A549 (cell line): ENCODE data around the gene NTRK3.

Experiments used
- BHLHE40 ChIP-seq: IDR thresholded peaks from 2 replicates; pipeline ENCODE4 v1.6.1; 2012; ENCODE audit warnings: low read depth, low read length, inconsistent platforms
- EP300 ChIP-seq, 2 experiments: fragments of >200 bp; sonication (Bioruptor Twin); formaldehyde crosslinking; IDR thresholded peaks; 2 replicates in 1 of 2; 3 replicates in 1 of 2; pipeline ENCODE4 v1.6.1; 2016 to 2017
- KDM5A ChIP-seq: fragments of 200-600 bp; sonication (generic); IDR thresholded peaks from 2 replicates; pipeline ENCODE4 v1.6.1; 2016; ENCODE audit warnings: antibody characterized with exemption, mild to moderate bottlenecking
- PHF8 ChIP-seq: fragments of 200-600 bp; sonication (generic); IDR thresholded peaks from 2 replicates; pipeline ENCODE4 v1.6.1; 2016; ENCODE audit warnings: low read depth, mild to moderate bottlenecking, antibody characterized with exemption, moderate library complexity, borderline replicate concordance
- POLR2A ChIP-seq: IDR thresholded peaks from 2 replicates; pipeline ENCODE4 v1.6.1; 2012; ENCODE audit warnings: mild to moderate bottlenecking, low read length
- RAD21 ChIP-seq, 2 experiments: fragments of >200 bp in 1 of 2; sonication (Bioruptor Twin) in 1 of 2; formaldehyde crosslinking in 1 of 2; IDR thresholded peaks in 1 of 2; conservative IDR thresholded peaks in 1 of 2; 2 replicates in 1 of 2; 3 replicates in 1 of 2; pipeline ENCODE4 v1.6.1; 2012 to 2018; ENCODE audit warnings: inconsistent platforms in 1 of 2
- RARB ChIP-seq: fragments of 250-450 bp; sonication (Bioruptor Pico); IDR thresholded peaks from 2 replicates; pipeline ENCODE4 v1.8.0; 2021; ENCODE audit warnings: mild to moderate bottlenecking, moderate library complexity
- SREBF2 ChIP-seq: fragments of 450-650 bp; IDR thresholded peaks from 2 replicates; pipeline ENCODE4 v1.6.1; 2014; ENCODE audit warnings: mild to moderate bottlenecking, moderate library complexity
- TF ChIP-seq, protein P1 (sequence below): fragments of >200 bp; sonication (Bioruptor Twin); formaldehyde crosslinking; IDR thresholded peaks from 3 replicates; pipeline ENCODE4 v1.5.1; 2016
- TF ChIP-seq, protein P2 (sequence below): fragments of 250-450 bp; sonication (Bioruptor Pico); IDR thresholded peaks from 2 replicates; pipeline ENCODE4 v1.5.0; 2021; ENCODE audit warnings: mild to moderate bottlenecking, moderate library complexity, borderline replicate concordance
- TF ChIP-seq, protein P3 (sequence below): IDR thresholded peaks from 2 replicates; pipeline ENCODE4 v1.6.1; 2012; ENCODE audit warnings: low read depth, borderline replicate concordance
- TF ChIP-seq, protein P4 (sequence below): fragments of >200 bp; sonication (Bioruptor Twin); formaldehyde crosslinking; IDR thresholded peaks from 3 replicates; pipeline ENCODE4 v1.6.1; 2016
- TF ChIP-seq, protein P5 (sequence below): fragments of 150-350 bp; IDR thresholded peaks from 2 replicates; pipeline ENCODE4 v1.6.1; 2014; ENCODE audit warnings: low read depth, mild to moderate bottlenecking, low read length

DNA sequence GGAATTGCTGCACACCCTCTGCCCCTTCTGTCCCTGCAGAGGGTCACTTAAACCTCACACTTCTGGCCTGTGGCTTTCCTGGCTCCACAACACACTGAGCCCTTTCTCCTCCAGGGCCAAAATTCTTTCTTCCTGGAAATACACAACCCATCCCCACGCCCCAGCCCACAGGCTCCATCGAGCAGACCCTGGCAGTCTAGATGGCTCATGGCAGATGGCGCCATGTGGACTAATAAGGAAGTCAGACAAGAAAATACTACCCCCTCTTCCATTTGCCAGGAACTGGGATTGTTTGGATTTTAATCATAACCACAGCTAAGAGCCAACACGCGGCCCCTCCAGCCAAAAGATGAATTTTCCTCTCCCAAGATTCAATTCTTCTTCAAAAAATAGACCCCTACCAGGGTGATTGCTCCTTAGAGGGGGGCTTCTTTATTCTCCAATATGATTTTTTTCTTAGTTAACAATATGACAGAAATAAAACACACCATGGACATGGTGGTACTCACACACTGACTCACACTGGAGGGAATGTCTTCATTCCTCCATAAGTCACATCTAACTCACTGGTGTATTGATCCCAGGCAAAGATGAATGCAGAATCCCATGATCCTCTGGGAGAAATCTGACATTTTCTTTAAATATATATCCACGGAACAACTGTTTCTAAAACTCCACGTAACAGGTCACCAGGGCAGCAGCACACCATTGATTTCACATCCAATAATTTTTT lies 111.5 kb downstream of the NTRK3 start:
- TF ChIP-seq POLR2A: no peak
- TF ChIP-seq, protein P1, sequence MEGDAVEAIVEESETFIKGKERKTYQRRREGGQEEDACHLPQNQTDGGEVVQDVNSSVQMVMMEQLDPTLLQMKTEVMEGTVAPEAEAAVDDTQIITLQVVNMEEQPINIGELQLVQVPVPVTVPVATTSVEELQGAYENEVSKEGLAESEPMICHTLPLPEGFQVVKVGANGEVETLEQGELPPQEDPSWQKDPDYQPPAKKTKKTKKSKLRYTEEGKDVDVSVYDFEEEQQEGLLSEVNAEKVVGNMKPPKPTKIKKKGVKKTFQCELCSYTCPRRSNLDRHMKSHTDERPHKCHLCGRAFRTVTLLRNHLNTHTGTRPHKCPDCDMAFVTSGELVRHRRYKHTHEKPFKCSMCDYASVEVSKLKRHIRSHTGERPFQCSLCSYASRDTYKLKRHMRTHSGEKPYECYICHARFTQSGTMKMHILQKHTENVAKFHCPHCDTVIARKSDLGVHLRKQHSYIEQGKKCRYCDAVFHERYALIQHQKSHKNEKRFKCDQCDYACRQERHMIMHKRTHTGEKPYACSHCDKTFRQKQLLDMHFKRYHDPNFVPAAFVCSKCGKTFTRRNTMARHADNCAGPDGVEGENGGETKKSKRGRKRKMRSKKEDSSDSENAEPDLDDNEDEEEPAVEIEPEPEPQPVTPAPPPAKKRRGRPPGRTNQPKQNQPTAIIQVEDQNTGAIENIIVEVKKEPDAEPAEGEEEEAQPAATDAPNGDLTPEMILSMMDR: no peak
- TF ChIP-seq, protein P2, sequence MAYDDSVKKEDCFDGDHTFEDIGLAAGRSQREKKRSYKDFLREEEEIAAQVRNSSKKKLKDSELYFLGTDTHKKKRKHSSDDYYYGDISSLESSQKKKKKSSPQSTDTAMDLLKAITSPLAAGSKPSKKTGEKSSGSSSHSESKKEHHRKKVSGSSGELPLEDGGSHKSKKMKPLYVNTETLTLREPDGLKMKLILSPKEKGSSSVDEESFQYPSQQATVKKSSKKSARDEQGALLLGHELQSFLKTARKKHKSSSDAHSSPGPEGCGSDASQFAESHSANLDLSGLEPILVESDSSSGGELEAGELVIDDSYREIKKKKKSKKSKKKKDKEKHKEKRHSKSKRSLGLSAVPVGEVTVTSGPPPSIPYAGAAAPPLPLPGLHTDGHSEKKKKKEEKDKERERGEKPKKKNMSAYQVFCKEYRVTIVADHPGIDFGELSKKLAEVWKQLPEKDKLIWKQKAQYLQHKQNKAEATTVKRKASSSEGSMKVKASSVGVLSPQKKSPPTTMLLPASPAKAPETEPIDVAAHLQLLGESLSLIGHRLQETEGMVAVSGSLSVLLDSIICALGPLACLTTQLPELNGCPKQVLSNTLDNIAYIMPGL (CRISPR knock-in tag): no peak
- TF ChIP-seq KDM5A: no peak
- TF ChIP-seq, protein P3, sequence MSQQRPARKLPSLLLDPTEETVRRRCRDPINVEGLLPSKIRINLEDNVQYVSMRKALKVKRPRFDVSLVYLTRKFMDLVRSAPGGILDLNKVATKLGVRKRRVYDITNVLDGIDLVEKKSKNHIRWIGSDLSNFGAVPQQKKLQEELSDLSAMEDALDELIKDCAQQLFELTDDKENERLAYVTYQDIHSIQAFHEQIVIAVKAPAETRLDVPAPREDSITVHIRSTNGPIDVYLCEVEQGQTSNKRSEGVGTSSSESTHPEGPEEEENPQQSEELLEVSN: no peak
- no peak for TF ChIP-seq RARB
- TF ChIP-seq PHF8: no peak
- no peak for TF ChIP-seq EP300 (IDR thresholded peaks at IDR 0.05)
- no peak for TF ChIP-seq RAD21 (conservative IDR thresholded peaks at IDR 0.05 in 1 of 2, IDR thresholded peaks at IDR 0.05 in 1 of 2)
- TF ChIP-seq, protein P4, sequence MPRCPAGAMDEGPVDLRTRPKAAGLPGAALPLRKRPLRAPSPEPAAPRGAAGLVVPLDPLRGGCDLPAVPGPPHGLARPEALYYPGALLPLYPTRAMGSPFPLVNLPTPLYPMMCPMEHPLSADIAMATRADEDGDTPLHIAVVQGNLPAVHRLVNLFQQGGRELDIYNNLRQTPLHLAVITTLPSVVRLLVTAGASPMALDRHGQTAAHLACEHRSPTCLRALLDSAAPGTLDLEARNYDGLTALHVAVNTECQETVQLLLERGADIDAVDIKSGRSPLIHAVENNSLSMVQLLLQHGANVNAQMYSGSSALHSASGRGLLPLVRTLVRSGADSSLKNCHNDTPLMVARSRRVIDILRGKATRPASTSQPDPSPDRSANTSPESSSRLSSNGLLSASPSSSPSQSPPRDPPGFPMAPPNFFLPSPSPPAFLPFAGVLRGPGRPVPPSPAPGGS: no peak
- no peak for TF ChIP-seq SREBF2
- TF ChIP-seq, protein P5, sequence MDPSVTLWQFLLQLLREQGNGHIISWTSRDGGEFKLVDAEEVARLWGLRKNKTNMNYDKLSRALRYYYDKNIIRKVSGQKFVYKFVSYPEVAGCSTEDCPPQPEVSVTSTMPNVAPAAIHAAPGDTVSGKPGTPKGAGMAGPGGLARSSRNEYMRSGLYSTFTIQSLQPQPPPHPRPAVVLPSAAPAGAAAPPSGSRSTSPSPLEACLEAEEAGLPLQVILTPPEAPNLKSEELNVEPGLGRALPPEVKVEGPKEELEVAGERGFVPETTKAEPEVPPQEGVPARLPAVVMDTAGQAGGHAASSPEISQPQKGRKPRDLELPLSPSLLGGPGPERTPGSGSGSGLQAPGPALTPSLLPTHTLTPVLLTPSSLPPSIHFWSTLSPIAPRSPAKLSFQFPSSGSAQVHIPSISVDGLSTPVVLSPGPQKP: no peak
- TF ChIP-seq BHLHE40: no peak
